H1 (cell line): Measurements from ENCODE around the gene MAP3K3. TPM values are rescaled to one million over a fixed set of nuclear protein-coding genes. Genes with fewer than 3 reads are reported as not detected.

ENCODE experiments used
- CTCF ChIA-PET: fragments of 300-600 bp; sonication (Branson Sonifier 250); formaldehyde crosslinking; loops from one replicate; lab custom pipeline; 2021; ENCODE audit not compliant: partially characterized antibody; lab: Charles Lee
- POLR2A ChIA-PET: fragments of 300-600 bp; sonication (Branson Sonifier 250); formaldehyde crosslinking; loops from one replicate; lab custom pipeline; 2021; ENCODE audit warnings: inconsistent platforms; ENCODE audit not compliant: partially characterized antibody; lab: Charles Lee
- DNase-seq, 2 experiments: peaks; one replicate each; pipeline versions ENCODE4 v3.0.0 to v3.0.0-alpha.2; 2010 to 2022; ENCODE audit warnings: low spot score in 2 of 2, low read depth in 1 of 2, mixed read lengths in 1 of 2
- FAIRE-seq: peaks from 2 replicates; lab custom pipeline; 2011; peaks lifted over from hg19 to GRCh38; lab: Jason Lieb, UNC
- H2AFZ ChIP-seq: 2 replicates; pipeline ENCODE4 v1.8.1; 2012; ENCODE audit warnings: low read length, inconsistent platforms
- H2AK5ac ChIP-seq: 2 replicates; pipeline ENCODE4 v1.6.1; 2013; ENCODE audit warnings: low read depth, low read length
- H2BK120ac ChIP-seq: replicated peaks from 2 replicates; pipeline ENCODE3; 2013; ENCODE audit warnings: low read depth, low read length, inconsistent platforms
- H2BK12ac ChIP-seq: 2 replicates; pipeline ENCODE4 v1.6.1; 2013; ENCODE audit warnings: low read depth, low read length
- H2BK15ac ChIP-seq: 2 replicates; pipeline ENCODE4 v1.6.1; 2013; ENCODE audit warnings: low read length
- H2BK20ac ChIP-seq: 2 replicates; pipeline ENCODE4 v1.6.1; 2013; ENCODE audit warnings: low read length
- H2BK5ac ChIP-seq: 2 replicates; pipeline ENCODE4 v1.6.1; 2013; ENCODE audit warnings: low read depth, low read length
- H3K14ac ChIP-seq: 2 replicates; pipeline ENCODE4 v1.6.1; 2013; ENCODE audit warnings: inconsistent platforms; ENCODE audit not compliant: insufficient read length
- H3K18ac ChIP-seq: 2 replicates; pipeline ENCODE4 v1.6.1; 2013; ENCODE audit warnings: low read length; ENCODE audit errors: extremely low read depth
- H3K23ac ChIP-seq: 2 replicates; pipeline ENCODE4 v1.6.1; 2013; ENCODE audit warnings: inconsistent platforms; ENCODE audit not compliant: insufficient read length
- H3K23me2 ChIP-seq: 2 replicates; pipeline ENCODE4 v1.6.1; 2013; ENCODE audit warnings: low read depth, low read length
- H3K27ac ChIP-seq: 2 replicates; pipeline ENCODE4 v1.6.1; 2011; ENCODE audit warnings: low read depth, low read length, inconsistent platforms
- H3K27me3 ChIP-seq, 4 experiments: replicated peaks in 1 of 4; 1 replicate in 1 of 4; 2 replicates in 3 of 4; pipeline versions ENCODE4 v1.6.1 to v1.8.1; 2011 to 2013; ENCODE audit warnings: low read length in 3 of 4, mild to moderate bottlenecking in 3 of 4, inconsistent platforms in 2 of 4, mixed read lengths in 2 of 4, moderate library complexity in 1 of 4; ENCODE audit not compliant: control insufficient read depth in 3 of 4, insufficient read depth in 3 of 4; ENCODE audit errors: extremely low read depth in 1 of 4
- H3K36me3 ChIP-seq, 4 experiments: 2 replicates each; pipeline versions ENCODE4 v1.6.1 to v1.8.1; 2011 to 2013; ENCODE audit warnings: mild to moderate bottlenecking in 4 of 4, low read length in 3 of 4, moderate library complexity in 2 of 4, control low read depth in 1 of 4, inconsistent platforms in 1 of 4; ENCODE audit not compliant: insufficient read depth in 4 of 4, control insufficient read depth in 2 of 4
- H3K4ac ChIP-seq: replicated peaks from 2 replicates; pipeline ENCODE3; 2013; ENCODE audit warnings: low read length, low read depth, mixed read lengths, inconsistent platforms; ENCODE audit not compliant: insufficient read length
- H3K4me1 ChIP-seq, 4 experiments: replicated peaks in 1 of 4; 1 replicate in 1 of 4; 2 replicates in 3 of 4; pipeline versions ENCODE4 v1.6.1 to v1.8.1; 2011 to 2013; ENCODE audit warnings: low read length in 3 of 4, inconsistent platforms in 2 of 4, mixed read lengths in 1 of 4; ENCODE audit not compliant: insufficient read depth in 4 of 4, control insufficient read depth in 3 of 4
- H3K4me2 ChIP-seq, 2 experiments: 2 replicates each; pipeline versions ENCODE4 v1.6.1 to v1.8.1; 2011 to 2013; ENCODE audit warnings: low read depth in 2 of 2, low read length in 2 of 2, control low read depth in 1 of 2, inconsistent platforms in 1 of 2, mild to moderate bottlenecking in 1 of 2; ENCODE audit not compliant: insufficient read depth in 1 of 2
- H3K4me3 ChIP-seq, 4 experiments: fragments of 200-600, 300-600 bp in 1 of 4; sonication (generic), shearing (Covaris generic), sonication (Bioruptor Twin) in 1 of 4; 2 replicates each; pipeline versions ENCODE4 v1.5.1 to v1.8.1; 2011 to 2016; ENCODE audit warnings: low read length in 4 of 4, low read depth in 3 of 4, control low read depth in 2 of 4, inconsistent platforms in 2 of 4, mild to moderate bottlenecking in 2 of 4, mixed read lengths in 1 of 4, moderate library complexity in 1 of 4; ENCODE audit not compliant: insufficient read depth in 2 of 4; ENCODE audit errors: extremely low read depth in 1 of 4
- H3K56ac ChIP-seq: replicated peaks from 2 replicates; pipeline ENCODE3; 2013; ENCODE audit warnings: low read depth, mild to moderate bottlenecking, mixed read lengths, low read length, inconsistent platforms; ENCODE audit not compliant: insufficient read length
- H3K79me1 ChIP-seq: 2 replicates; pipeline ENCODE4 v1.6.1; 2013; ENCODE audit warnings: low read depth, low read length, control low read depth
- H3K79me2 ChIP-seq, 2 experiments: 2 replicates each; pipeline versions ENCODE4 v1.6.1 to v1.8.1; 2012 to 2013; ENCODE audit warnings: low read length in 2 of 2, mild to moderate bottlenecking in 2 of 2, inconsistent platforms in 1 of 2; ENCODE audit not compliant: insufficient read depth in 2 of 2, control insufficient read depth in 1 of 2
- H3K9ac ChIP-seq, 4 experiments: replicated peaks in 1 of 4; 1 replicate in 1 of 4; 2 replicates in 3 of 4; pipeline versions ENCODE4 v1.6.1 to v1.8.1; 2011 to 2013; ENCODE audit warnings: low read depth in 3 of 4, low read length in 3 of 4, control low read depth in 2 of 4, mild to moderate bottlenecking in 2 of 4, moderate library complexity in 2 of 4, inconsistent platforms in 1 of 4; ENCODE audit errors: extremely low read depth in 1 of 4
- H3K9me3 ChIP-seq, 2 experiments: 2 replicates each; pipeline versions ENCODE4 v1.6.1 to v1.8.1; 2012 to 2013; ENCODE audit warnings: mild to moderate bottlenecking in 2 of 2, moderate library complexity in 2 of 2, control low read depth in 1 of 2, inconsistent platforms in 1 of 2, low read depth in 1 of 2, low read length in 1 of 2, mixed read lengths in 1 of 2; ENCODE audit not compliant: insufficient read depth in 2 of 2
- H4K20me1 ChIP-seq, 2 experiments: replicated peaks in 1 of 2; 2 replicates each; pipeline versions ENCODE3 to v1.8.1; 2011 to 2013; ENCODE audit warnings: inconsistent platforms in 2 of 2, low read length in 2 of 2, mild to moderate bottlenecking in 1 of 2; ENCODE audit not compliant: insufficient read depth in 2 of 2, control insufficient read depth in 1 of 2
- H4K5ac ChIP-seq: 2 replicates; pipeline ENCODE4 v1.6.1; 2013; ENCODE audit warnings: low read length, low read depth, mixed read lengths, inconsistent platforms; ENCODE audit not compliant: insufficient read length
- H4K8ac ChIP-seq: 2 replicates; pipeline ENCODE4 v1.8.0; 2013; ENCODE audit warnings: mild to moderate bottlenecking, moderate library complexity, low read length, inconsistent platforms; ENCODE audit not compliant: insufficient read depth; ENCODE audit errors: extremely low read depth
- H4K91ac ChIP-seq: replicated peaks from 2 replicates; pipeline ENCODE3; 2013; ENCODE audit warnings: low read length, mixed read lengths, inconsistent platforms; ENCODE audit not compliant: insufficient read length
- ATF3 ChIP-seq: IDR thresholded peaks from 2 replicates; pipeline ENCODE4 v1.6.1; 2011; ENCODE audit warnings: low read depth, mild to moderate bottlenecking, low read length; ENCODE audit not compliant: insufficient read depth
- CHD1 ChIP-seq: IDR thresholded peaks from 2 replicates; pipeline ENCODE4 v1.6.1; 2012; ENCODE audit warnings: low read depth, low read length, improper control_type of control experiment
- CREB1 ChIP-seq: IDR thresholded peaks from 2 replicates; pipeline ENCODE4 v1.6.1; 2012; ENCODE audit warnings: inconsistent platforms
- KDM4A ChIP-seq: IDR thresholded peaks from one replicate; pipeline ENCODE4 v1.7.1; 2012; ENCODE audit warnings: low read depth, mild to moderate bottlenecking, moderate library complexity, low read length, inconsistent platforms; ENCODE audit not compliant: severe bottlenecking
- POLR2A ChIP-seq, 2 experiments: IDR thresholded peaks; 1 replicate in 1 of 2; 2 replicates in 1 of 2; pipeline ENCODE4 v1.6.1; 2011; ENCODE audit warnings: low read depth in 2 of 2, low read length in 2 of 2, mild to moderate bottlenecking in 2 of 2; ENCODE audit errors: control extremely low read depth in 1 of 2
- SIRT6 ChIP-seq: IDR thresholded peaks from one replicate; pipeline ENCODE4 v1.7.1; 2012; ENCODE audit warnings: low read length, inconsistent platforms
- SP2 ChIP-seq: IDR thresholded peaks from 2 replicates; pipeline ENCODE4 v1.6.1; 2012; ENCODE audit warnings: mild to moderate bottlenecking, low read length, inconsistent platforms
- TAF1 ChIP-seq: IDR thresholded peaks from 2 replicates; pipeline ENCODE4 v1.6.1; 2011; ENCODE audit warnings: mild to moderate bottlenecking, low read depth, low read length
- WGBS, 2 experiments: shearing (Covaris generic) in 1 of 2; methylation state at CpG; one replicate each; pipeline versions ENCODE4 v1.1.6 to v1.1.7; 2013 to 2015; ENCODE audit warnings: low lambda C conversion rate in 2 of 2, mixed read lengths in 2 of 2, inconsistent platforms in 1 of 2, low coverage in 1 of 2, missing lambda C conversion rate in 1 of 2; ENCODE audit not compliant: insufficient replicate concordance in 2 of 2, insufficient coverage in 1 of 2, insufficient read length in 1 of 2; ENCODE audit errors: extremely low coverage in 1 of 2, missing lambda C conversion rate in 1 of 2; 5-methylcytosine and 5-hydroxymethylcytosine counted together
- polyA plus RNA-seq, 7 experiments: library from polyadenylated mRNA; depleted of rRNA in 3 of 7; stranded (reverse) in 5 of 7; unstranded in 2 of 7; fragments of >200 nt in 5 of 7; fragments of 200-250 nt in 2 of 7; gene quantifications; 1 replicate in 5 of 7; 2 replicates in 1 of 7; 4 replicates in 1 of 7; pipeline versions ENCODE4 v1.2.1 to v1.2.3, GENCODE V29; 2011 to 2013; ENCODE audit warnings: missing spikeins in 2 of 7, mixed read lengths in 2 of 7
- total RNA-seq: library from RNA; stranded (reverse); fragmentation: NEBNext Ultra II Directional; extraction: Animal tissue kit (Norgen Biotek cat#: 25700); gene quantifications from 2 replicates; pipeline ENCODE4 v1.2.1, GENCODE V29; 2021

MAP3K3 gene
- total and polyA plus RNA-seq, 2 of the 8 experiments (the other 6 are each of a cell fraction or from before 2014, with no cell fraction given), result 10.3 to 21.0 TPM

- ChIA-PET CTCF (interaction anchor here (0.5 to 7.3 kb wide), 23 partner anchors 10 to 803 kb away, joined by 3 to 65 read pairs (median 4); partner anchors contain the start of genes CCDC47 and DDX42), POLR2A (interaction anchor here (0.8 to 3.2 kb wide), 11 partner anchors 8 to 288 kb away, joined by 3 to 21 read pairs (median 3); partner anchors contain the start of genes DDX42 and MAP3K3)
- Histone ChIP-seq H3K9me3 (no peaks in the 10 kb centered on the region), H3K18ac (peak overlapping the region; percentile 15; the same call in 1 of the 2 replicates), H3K56ac (no peak overlapping the region), H4K8ac (no peak overlapping the region), H3K27ac (no peak overlapping the region), H3K23me2 (peaks cover 16% of the 10 kb centered on the region; the same call in 1 of the 2 replicates), H3K36me3 (peaks cover 0 to 12% (median under 1%) of the 10 kb centered on the region in 4 experiments; a peak in 2 of 8 replicates), H3K23ac (no peak overlapping the region), H3K4ac (no peak overlapping the region), H4K20me1 (peaks cover 7 to 10% of the 10 kb centered on the region in 2 experiments), H4K91ac (peak overlapping the region; percentile 31), H2BK12ac (no peak overlapping the region), H2BK20ac (no peak overlapping the region), H2AK5ac (no peak overlapping the region), H3K4me3 (peak overlapping the region; percentile 57 to 83 (median 64)), H3K27me3 (peaks cover 0 to 5% (median 0%) of the 10 kb centered on the region in 4 experiments; a peak in 3 of 7 replicates), H3K4me1 (peaks cover 3 to 25% (median 18%) of the 10 kb centered on the region in 4 experiments; a peak in 6 of 7 replicates), H2AFZ (no peak overlapping the region), H3K4me2 (peak overlapping the region; percentile 76 to 84), H2BK120ac (no peak overlapping the region), H3K79me2 (no peaks in the 10 kb centered on the region; a peak in 1 of 4 replicates), H2BK5ac (peak overlapping the region; percentile 85; the same call in 1 of the 2 replicates), H3K9ac (peak overlapping the region in 1 of 4 experiments; percentile 35; a peak in 2 of 7 replicates), H2BK15ac (peak overlapping the region; percentile 31; the same call in 1 of the 2 replicates), H3K14ac (no peak overlapping the region), H3K79me1 (0 out of 2 replicates have a peak, but pooled peaks cover under 1% of the 10 kb centered on the region), H4K5ac (no peak overlapping the region)
- WGBS, 2 experiments, result 11% methylated on average over 23 of the region's 45 CpGs; no CpG with 5 or more reads in 1 of the 2 experiments
- peak in 1 of 2 experiments; percentile 68 for DNase-seq
- no peak for FAIRE-seq
- no peak for TF ChIP-seq SP2
- no peak for TF ChIP-seq ATF3
- no peak for TF ChIP-seq TAF1
- TF ChIP-seq KDM4A, result peak; percentile 15
- TF ChIP-seq POLR2A (IDR thresholded peaks at IDR 0.05; ENCODE audit: control extremely low read depth in 1 of 2, low read depth in 2 of 2, low read length in 2 of 2), result 0 out of 3 replicates have a peak, but pooled peaks of 1 of the 2 experiments have one; percentile 9
- TF ChIP-seq CREB1, result no peak
- TF ChIP-seq SIRT6, result no peak
- TF ChIP-seq CHD1, result no peak
These were observed 76.8 kb downstream of the MAP3K3 start for GRCh38 chr17:63698886-63699637.
